Prostate gland (tissue), 2 donors: ENCODE measurements around the gene BMP7.

Experiments
- CTCF ChIP-seq, 4 experiments: fragments of 200-600 bp in 2 of 4; fragments of 450-650 bp in 2 of 4; sonication (generic) in 2 of 4; IDR thresholded peaks; 1 replicate in 3 of 4; 2 replicates in 1 of 4; pipeline ENCODE4 v1.5.1; 2016 to 2019; ENCODE audit warnings: antibody characterized with exemption in 4 of 4, mild to moderate bottlenecking in 2 of 4, moderate library complexity in 2 of 4
- POLR2A ChIP-seq: fragments of 450-650 bp; IDR thresholded peaks from one replicate; pipeline ENCODE4 v1.6.1; 2016; ENCODE audit warnings: antibody characterized with exemption, mild to moderate bottlenecking
- POLR2AphosphoS5 ChIP-seq: sonication (generic); formaldehyde crosslinking; IDR thresholded peaks from one replicate; pipeline ENCODE4 v1.6.1; 2017; ENCODE audit warnings: antibody characterized with exemption

DNA sequence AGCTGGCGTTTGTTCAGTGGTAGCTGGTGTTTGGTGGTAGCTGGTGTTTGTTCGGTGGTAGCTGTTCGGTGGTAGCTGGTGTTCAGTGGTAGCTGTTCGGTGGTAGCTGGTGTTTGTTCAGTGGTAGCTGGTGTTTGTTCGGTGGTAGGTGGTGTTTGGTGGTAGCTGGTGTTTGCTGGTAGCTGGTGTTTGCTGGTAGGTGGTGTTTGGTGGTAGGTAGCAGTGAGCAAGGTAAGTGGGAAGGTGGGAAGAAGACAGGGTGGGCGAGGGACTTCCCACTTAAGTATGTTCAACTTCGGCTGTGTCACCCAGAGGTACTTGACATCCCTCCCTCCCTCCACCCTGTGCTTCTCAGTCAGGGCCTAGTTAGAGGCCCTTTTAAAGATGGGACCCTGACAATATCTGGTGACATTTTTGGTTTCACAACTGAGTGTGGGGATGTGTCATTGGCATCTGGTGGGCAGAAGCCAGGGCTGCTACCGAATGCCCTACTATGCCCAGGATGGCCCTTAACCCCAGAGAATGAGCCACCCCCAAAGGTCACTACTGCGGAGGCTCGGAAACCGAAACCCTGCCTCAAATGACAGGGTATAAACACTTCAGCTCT lies 47.3 kb downstream of the BMP7 start:
- TF ChIP-seq POLR2AphosphoS5 = no peak
- no peak for TF ChIP-seq CTCF (IDR thresholded peaks at IDR 0.05)
- TF ChIP-seq POLR2A = no peak
